DND-41 (cell line): Measurements from ENCODE around the gene TSPAN9.

Source experiments
- ATAC-seq: fragments of 200-7000 bp; cut with Tn5 transposase; 3 replicates; pipeline ENCODE4 v1.9.1; 2021; ENCODE audit warnings: low read depth; ENCODE audit not compliant: insufficient read depth
- DNase-seq: peaks from one replicate; pipeline ENCODE4 v3.0.0-alpha.2; 2020
- H2AFZ ChIP-seq: 2 replicates; pipeline ENCODE4 v1.6.0; 2012; ENCODE audit warnings: low read depth, low read length
- H3K27ac ChIP-seq: 2 replicates; pipeline ENCODE4 v1.5.1; 2012; ENCODE audit warnings: low read length, inconsistent platforms
- H3K27me3 ChIP-seq: fragments of 200-600 bp; sonication (generic); 2 replicates; pipeline ENCODE4 v1.6.0; 2012; ENCODE audit warnings: low read length, mild to moderate bottlenecking, inconsistent platforms; ENCODE audit not compliant: insufficient read depth, poor library complexity
- H3K36me3 ChIP-seq: 2 replicates; pipeline ENCODE4 v1.5.1; 2012; ENCODE audit warnings: low read length, inconsistent platforms; ENCODE audit not compliant: insufficient read depth
- H3K4me1 ChIP-seq: 2 replicates; pipeline ENCODE4 v1.5.1; 2012; ENCODE audit warnings: mild to moderate bottlenecking, low read length; ENCODE audit not compliant: insufficient read depth
- H3K4me2 ChIP-seq: 2 replicates; pipeline ENCODE4 v1.6.0; 2012; ENCODE audit warnings: mild to moderate bottlenecking, moderate library complexity, low read length, inconsistent platforms; ENCODE audit not compliant: insufficient read depth
- H3K4me3 ChIP-seq, 2 experiments: fragments of 200-600 bp in 1 of 2; shearing (Covaris generic) in 1 of 2; 2 replicates each; pipeline ENCODE4 v1.5.1; 2012 to 2016; ENCODE audit warnings: inconsistent platforms in 2 of 2, low read length in 2 of 2, mild to moderate bottlenecking in 2 of 2, low read depth in 1 of 2, moderate library complexity in 1 of 2
- H3K79me2 ChIP-seq: 2 replicates; pipeline ENCODE4 v1.6.0; 2012; ENCODE audit warnings: low read length, inconsistent platforms; ENCODE audit not compliant: insufficient read depth
- H3K9ac ChIP-seq: 2 replicates; pipeline ENCODE4 v1.6.0; 2012; ENCODE audit warnings: low read depth, mild to moderate bottlenecking, inconsistent platforms, low read length, moderate library complexity
- H3K9me3 ChIP-seq: 2 replicates; pipeline ENCODE4 v1.5.1; 2012; ENCODE audit warnings: low read length, moderate library complexity, mild to moderate bottlenecking, inconsistent platforms; ENCODE audit not compliant: insufficient read depth, severe bottlenecking
- H4K20me1 ChIP-seq: 2 replicates; pipeline ENCODE4 v1.6.0; 2012; ENCODE audit warnings: low read length; ENCODE audit not compliant: insufficient read depth
- CTCF ChIP-seq: IDR thresholded peaks from 2 replicates; pipeline ENCODE4 v1.5.1; 2012; ENCODE audit warnings: borderline replicate concordance, low read length, moderate library complexity, mild to moderate bottlenecking; ENCODE audit not compliant: poor library complexity, severe bottlenecking; ENCODE audit errors: extremely low read depth
- EZH2 ChIP-seq: IDR thresholded peaks from 3 replicates; pipeline ENCODE4 v1.6.1; 2012; ENCODE audit warnings: borderline replicate concordance, low read depth, mild to moderate bottlenecking, moderate library complexity, low read length, inconsistent platforms; ENCODE audit not compliant: severe bottlenecking

Gene TSPAN9

DNA sequence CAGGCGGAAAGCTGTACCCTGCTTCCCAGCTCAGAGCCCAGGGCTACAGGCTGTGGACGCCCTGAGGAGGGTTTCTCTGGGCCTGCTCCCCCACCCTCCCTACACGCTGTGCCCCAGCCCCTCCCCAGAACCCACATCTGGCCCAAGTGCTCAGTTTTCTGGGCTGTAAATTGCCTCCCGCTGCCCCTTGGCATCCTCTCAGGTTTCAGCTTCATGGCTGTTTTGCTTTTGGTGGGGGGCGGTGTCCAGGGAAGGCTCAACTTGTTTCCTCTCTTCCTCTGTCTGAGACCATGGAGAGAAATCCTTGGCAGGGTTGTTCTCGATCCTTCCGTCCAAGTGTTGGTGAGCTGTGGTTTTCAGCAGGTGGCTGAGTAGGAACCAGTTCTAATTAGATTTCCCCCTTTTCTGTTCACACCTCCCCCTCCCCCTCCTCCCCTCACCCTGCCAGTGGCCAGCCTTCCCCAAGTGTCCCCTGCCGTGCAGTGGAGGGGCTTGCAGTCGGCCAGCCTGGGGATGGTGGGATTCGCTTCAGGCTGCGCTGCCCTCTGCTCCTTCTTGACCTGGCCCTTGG is 61.8 kb downstream of the TSPAN9 start:
- TF ChIP-seq EZH2: no peak
- no peak for TF ChIP-seq CTCF
- no peak overlapping the region for H2AFZ ChIP-seq
- no peak overlapping the region for H3K4me2 ChIP-seq
- no peaks in the 10 kb centered on the region for H3K9me3 ChIP-seq
- H3K27ac ChIP-seq: no peak overlapping the region
- no peaks in the 10 kb centered on the region for H3K4me1 ChIP-seq
- H4K20me1 ChIP-seq: peaks cover 12% of the 10 kb centered on the region
- no peaks in the 10 kb centered on the region for H3K27me3 ChIP-seq
- no peak overlapping the region for H3K9ac ChIP-seq
- DNase-seq (no peak), ATAC-seq (no peak)
- no peaks in the 10 kb centered on the region for H3K36me3 ChIP-seq
- H3K79me2 ChIP-seq: no peaks in the 10 kb centered on the region
- no peak overlapping the region for H3K4me3 ChIP-seq

DNA sequence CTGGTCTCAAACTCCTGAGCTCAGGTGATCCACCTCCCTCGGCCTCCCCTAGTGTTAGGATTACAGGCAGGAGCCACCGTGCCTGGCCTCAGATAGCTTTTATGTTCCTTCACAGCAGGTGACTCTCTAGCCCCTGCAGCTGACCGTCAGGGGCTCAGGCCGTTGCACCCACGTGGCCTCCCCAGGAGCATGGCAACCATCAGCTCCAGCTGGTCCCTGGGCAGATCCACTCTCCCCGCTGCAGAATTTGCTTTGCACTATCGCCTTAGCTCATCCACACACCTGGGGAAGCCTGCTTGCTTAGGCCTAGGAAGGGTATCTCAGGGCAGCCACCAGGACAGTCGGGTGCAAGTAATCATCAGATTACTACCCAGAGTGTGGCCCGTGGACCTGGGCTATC is 62.6 kb downstream of the TSPAN9 start:
- no peak overlapping the region for H3K27ac ChIP-seq
- no peak overlapping the region for H3K9ac ChIP-seq
- no peaks in the 10 kb centered on the region for H3K9me3 ChIP-seq
- no peak overlapping the region for H3K4me2 ChIP-seq
- TF ChIP-seq CTCF (no peak), EZH2 (no peak)
- H3K4me1 ChIP-seq: no peaks in the 10 kb centered on the region
- no peak overlapping the region for H2AFZ ChIP-seq
- H3K36me3 ChIP-seq: no peaks in the 10 kb centered on the region
- ATAC-seq (no peak), DNase-seq (no peak)
- H3K4me3 ChIP-seq: no peak overlapping the region
- peaks cover 10% of the 10 kb centered on the region for H4K20me1 ChIP-seq
- no peaks in the 10 kb centered on the region for H3K79me2 ChIP-seq
- H3K27me3 ChIP-seq: no peaks in the 10 kb centered on the region

DNA sequence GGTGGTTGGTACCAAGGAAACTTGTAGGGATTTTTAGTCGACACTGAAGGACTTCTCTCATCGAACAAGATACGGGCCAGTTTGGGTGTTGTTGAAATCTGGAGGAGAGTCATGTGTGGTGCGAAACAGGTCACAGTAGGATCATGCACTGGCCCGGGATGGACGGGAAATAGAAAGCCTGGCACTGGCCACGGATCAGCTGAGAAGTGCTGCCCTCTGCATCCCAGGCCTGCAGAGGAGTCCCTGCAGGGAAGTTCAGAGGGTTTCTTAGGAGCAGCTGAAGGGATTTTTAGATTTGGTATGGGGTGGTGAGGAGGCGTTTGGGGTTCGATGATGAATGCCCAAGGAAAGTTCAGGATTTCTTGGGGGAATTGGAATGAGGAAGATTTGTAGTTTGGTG is 63.1 kb downstream of the TSPAN9 start:
- peaks cover 11% of the 10 kb centered on the region for H4K20me1 ChIP-seq

More for the DNA sequence above, 63.1 kb downstream of the TSPAN9 start:
- no peaks in the 10 kb centered on the region for H3K79me2 ChIP-seq
- H3K4me1 ChIP-seq: no peaks in the 10 kb centered on the region
- H3K4me3 ChIP-seq: no peak overlapping the region
- H3K27me3 ChIP-seq: no peaks in the 10 kb centered on the region
- H3K9ac ChIP-seq: no peak overlapping the region
- DNase-seq (no peak), ATAC-seq (no peak)
- no peak overlapping the region for H2AFZ ChIP-seq
- H3K27ac ChIP-seq: no peak overlapping the region
- no peak overlapping the region for H3K4me2 ChIP-seq
- H3K9me3 ChIP-seq: no peaks in the 10 kb centered on the region
- H3K36me3 ChIP-seq: no peaks in the 10 kb centered on the region
- no peak for TF ChIP-seq CTCF
- no peak for TF ChIP-seq EZH2
